ENCODE results near the gene CALD1.

CALD1 gene

DNA sequence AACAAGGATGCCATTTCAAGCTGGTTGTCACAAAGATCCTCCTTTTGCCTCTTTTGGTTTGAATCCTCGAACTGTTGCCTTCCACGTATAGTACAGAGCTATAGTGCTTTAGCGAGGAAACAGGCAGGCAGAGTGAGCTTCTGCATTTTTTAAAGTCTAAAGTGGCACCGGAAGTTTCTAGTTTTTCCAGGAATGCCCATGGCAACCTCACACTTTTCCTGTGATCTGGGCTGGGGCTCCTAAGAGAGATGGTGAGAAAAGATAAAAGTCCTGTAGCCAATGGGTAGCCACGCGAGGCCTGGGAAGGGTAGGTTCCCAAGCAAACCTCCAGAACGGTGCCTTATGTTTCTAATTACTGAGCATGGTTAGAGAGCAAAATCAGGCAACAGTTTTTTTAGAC is 76.7 kb downstream of the CALD1 start:
- no peak for DNase-seq (ENCODE audit: low spot score)
- TF ChIP-seq, protein P1, sequence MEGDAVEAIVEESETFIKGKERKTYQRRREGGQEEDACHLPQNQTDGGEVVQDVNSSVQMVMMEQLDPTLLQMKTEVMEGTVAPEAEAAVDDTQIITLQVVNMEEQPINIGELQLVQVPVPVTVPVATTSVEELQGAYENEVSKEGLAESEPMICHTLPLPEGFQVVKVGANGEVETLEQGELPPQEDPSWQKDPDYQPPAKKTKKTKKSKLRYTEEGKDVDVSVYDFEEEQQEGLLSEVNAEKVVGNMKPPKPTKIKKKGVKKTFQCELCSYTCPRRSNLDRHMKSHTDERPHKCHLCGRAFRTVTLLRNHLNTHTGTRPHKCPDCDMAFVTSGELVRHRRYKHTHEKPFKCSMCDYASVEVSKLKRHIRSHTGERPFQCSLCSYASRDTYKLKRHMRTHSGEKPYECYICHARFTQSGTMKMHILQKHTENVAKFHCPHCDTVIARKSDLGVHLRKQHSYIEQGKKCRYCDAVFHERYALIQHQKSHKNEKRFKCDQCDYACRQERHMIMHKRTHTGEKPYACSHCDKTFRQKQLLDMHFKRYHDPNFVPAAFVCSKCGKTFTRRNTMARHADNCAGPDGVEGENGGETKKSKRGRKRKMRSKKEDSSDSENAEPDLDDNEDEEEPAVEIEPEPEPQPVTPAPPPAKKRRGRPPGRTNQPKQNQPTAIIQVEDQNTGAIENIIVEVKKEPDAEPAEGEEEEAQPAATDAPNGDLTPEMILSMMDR (IDR thresholded peaks at IDR 0.05; ENCODE audit: borderline replicate concordance, control extremely low read depth, extremely low read depth, insufficient read depth, missing control alignments): no peak
- in situ Hi-C loops (cut with MboI; ENCODE audit: low sequenced_read_pairs, unreplicated experiment): no loop called here

DNA sequence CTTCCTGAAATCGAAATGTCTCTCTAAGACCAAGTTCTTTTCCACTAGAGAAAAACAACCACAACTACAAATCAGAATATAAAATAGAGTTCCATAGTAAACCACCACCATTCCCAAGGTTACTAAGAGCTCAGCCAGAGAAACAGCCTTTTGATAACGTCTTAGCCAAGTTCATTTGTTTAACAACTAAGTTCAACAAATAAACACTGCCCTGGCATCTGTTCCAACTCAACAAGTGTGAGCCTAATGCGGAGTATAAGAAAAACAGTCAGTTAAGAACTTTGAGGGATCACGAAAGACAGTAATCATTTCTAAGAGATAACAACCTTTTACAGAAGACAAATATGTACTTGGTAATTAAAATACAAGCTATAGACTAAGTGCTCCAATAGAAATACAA is 77.3 kb downstream of the CALD1 start:
- in situ Hi-C loops (cut with MboI; ENCODE audit: low sequenced_read_pairs, unreplicated experiment): no loop called here
- no peak for DNase-seq (ENCODE audit: low spot score)
- TF ChIP-seq, protein P1 (IDR thresholded peaks at IDR 0.05; ENCODE audit: borderline replicate concordance, control extremely low read depth, extremely low read depth, insufficient read depth, missing control alignments): no peak

DNA sequence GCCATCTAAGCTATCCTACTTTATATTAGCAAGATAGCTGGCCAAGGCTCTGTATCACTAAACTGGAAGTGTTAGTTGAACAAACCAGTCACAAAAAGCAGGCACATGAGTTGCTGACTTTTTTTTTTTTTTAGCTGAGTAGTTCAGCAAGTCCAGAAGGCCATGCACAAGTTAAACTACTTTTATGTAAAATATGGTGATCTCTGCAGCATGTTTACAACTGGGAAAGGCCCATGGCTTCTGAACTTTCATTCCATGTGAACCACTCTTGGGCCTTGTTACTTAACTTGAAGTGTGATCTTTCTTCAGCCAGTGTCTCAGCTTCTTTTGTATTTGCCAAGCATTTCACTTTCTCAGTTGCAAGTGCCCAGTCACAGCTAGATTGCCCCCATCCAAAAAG is 78.5 kb downstream of the CALD1 start:
- in situ Hi-C loops (cut with MboI; ENCODE audit: low sequenced_read_pairs, unreplicated experiment): no loop called here
- no peak for DNase-seq (ENCODE audit: low spot score)
- TF ChIP-seq, protein P1 (IDR thresholded peaks at IDR 0.05; ENCODE audit: borderline replicate concordance, control extremely low read depth, extremely low read depth, insufficient read depth, missing control alignments): no peak

DNA sequence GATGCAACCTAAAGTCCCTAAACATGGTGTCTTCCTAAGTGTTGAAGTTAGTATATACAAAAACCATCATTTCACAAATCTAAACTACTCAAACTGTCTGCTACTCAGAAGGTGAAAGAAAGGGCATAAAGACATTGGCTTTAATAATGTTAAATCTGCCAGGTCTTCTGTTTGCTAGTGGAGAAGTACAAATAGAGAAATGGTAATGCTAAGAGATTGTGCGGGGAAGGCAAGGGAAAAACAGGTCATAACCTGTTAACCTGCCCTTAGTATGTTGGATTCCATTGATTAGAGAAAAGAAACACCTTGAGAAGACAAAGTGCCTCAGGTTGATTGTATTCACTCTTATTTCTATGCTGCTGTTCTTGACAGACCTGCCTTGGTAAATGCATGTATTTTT is 80.3 kb downstream of the CALD1 start:
- in situ Hi-C loops (cut with MboI; ENCODE audit: low sequenced_read_pairs, unreplicated experiment): no loop called here
- TF ChIP-seq, protein P1 (IDR thresholded peaks at IDR 0.05; ENCODE audit: borderline replicate concordance, control extremely low read depth, extremely low read depth, insufficient read depth, missing control alignments): no peak
- DNase-seq (ENCODE audit: low spot score): no peak

DNA sequence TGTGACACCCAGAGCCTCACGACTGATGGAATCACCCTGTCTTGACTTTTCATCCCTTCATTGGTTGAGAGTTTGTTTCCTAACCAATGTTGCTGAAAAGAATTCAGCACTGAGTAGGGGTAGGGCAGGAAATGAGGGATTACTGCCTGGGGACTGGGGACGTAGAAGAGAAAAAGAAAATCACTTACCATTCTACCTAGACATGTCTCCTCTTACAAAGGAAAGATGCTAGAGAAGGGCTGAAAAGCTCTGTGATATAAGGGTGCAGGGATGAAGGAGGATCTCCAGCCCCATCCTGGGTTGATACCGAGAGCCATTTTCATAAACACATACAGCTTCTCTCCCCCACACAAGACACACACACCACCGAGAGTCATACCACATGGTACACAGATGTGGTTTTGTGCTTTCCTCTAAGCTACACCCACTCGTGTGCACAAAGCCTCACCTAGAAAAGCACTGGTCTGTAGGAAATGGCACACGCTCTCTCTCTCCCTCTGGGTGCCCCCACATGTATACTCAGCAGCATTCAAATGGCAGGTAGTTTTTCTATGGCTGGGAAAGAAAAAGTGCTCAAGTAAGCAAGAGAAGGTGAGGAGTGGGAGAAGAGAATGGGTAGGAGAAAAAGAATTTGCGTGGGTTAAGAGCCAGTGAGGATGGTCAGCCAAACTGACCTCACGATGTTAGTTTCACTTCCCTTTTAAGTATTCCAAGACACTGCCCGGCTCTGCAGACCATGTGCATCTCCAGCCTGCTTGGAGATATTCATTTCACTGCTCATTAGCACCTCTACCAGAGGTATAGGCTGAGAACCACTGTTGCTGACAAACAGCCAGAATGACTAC is 85.8 kb downstream of the CALD1 start:
- TF ChIP-seq, protein P1 (IDR thresholded peaks at IDR 0.05; ENCODE audit: borderline replicate concordance, control extremely low read depth, extremely low read depth, insufficient read depth, missing control alignments): no peak
- DNase-seq (ENCODE audit: low spot score): peak; percentile 22
- in situ Hi-C loops (cut with MboI; ENCODE audit: low sequenced_read_pairs, unreplicated experiment): no loop called here

DNA sequence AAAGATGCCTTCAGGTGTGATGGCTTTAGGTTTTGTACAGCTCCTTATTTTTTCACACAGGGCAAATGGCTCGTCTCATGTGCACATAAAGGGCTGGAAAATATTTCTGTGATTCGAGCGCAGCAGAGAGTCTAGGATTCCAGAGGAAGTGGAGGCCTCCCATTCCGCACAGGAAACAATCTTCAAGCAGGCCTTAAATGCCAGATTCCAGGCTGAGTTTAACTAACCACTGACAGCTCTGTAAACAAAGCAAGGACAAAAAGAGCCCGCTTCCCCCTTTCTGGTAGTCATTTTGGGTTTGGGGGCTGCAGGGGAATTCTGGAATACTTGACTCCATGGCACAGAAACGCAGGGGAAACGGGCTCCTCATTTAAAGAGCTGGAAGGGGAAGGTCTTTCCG is 87.2 kb downstream of the CALD1 start:
- TF ChIP-seq, protein P1 (IDR thresholded peaks at IDR 0.05; ENCODE audit: borderline replicate concordance, control extremely low read depth, extremely low read depth, insufficient read depth, missing control alignments): no peak
- in situ Hi-C loops (cut with MboI; ENCODE audit: low sequenced_read_pairs, unreplicated experiment): no loop called here
- no peak for DNase-seq (ENCODE audit: low spot score)

Measured in GM13976 (cell line).